NCI-H446 (cell line): ENCODE measurements around the gene KLHDC9.
A peak's percentile ranks its signal among the peaks of the same experiment; 100 is the strongest.
"Not testable (repeated sequence)": the region's sequence is repeated elsewhere in the genome, so short reads cannot be mapped to it uniquely, and the experiment has no call there.

ENCODE experiments used
- DNase-seq, 2 experiments: peaks; one replicate each; lab custom pipeline; 2025; lab: John Stamatoyannopoulos, UW

KLHDC9 gene

GRCh38 chr1:161098210-161099068 lies at the start of gene KLHDC9:
Gene KLHDC9, plus strand, starts transcription at chr1:161098361. Its CDS starts 175 bp downstream, at chr1:161098536.
- DNase-seq, result peak in 1 of 2 experiments; percentile 47

DNA sequence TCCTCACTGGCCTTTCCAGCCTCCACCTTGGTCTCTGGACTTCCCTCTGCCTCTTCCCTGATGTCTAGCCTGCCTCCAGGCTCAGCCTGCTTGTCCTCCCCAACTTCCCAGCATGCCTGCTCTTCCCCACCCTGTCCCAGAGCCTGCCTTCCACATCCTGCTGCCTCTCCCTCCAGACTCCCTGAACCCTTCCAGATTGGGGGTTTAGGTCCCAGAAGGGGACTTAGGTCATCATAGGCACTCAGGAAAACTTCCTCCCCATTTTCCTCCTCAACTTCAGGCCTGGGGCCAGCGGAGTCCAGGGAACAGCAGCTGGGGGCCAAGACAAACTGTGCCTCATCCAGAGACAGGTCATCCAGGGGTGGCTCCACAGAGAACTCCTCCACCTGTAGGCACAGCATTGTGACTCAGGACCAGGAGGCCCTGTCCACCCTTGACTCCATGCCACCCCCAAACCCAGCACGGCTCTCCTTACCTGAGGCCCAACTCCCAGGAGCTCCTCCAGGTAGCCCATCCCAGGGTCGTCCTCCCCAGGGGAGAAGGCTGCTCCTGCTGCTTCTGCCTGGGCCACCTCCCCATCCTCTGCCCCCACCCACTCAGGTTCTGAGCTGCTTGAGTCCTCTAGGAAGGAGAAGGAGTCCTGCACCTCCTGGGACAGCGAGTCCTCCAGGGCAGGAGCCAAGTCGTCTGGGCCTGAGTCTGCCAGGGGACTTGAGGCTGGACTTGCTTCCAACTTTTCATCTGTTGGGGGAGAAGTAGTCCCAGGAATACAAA lies 49.0 kb upstream of the KLHDC9 start:
- no peak for DNase-seq

- DNase-seq, result no peak
Measured at GRCh38 chr1:161051219-161051618, 46.9 kb upstream of the KLHDC9 start.

DNA sequence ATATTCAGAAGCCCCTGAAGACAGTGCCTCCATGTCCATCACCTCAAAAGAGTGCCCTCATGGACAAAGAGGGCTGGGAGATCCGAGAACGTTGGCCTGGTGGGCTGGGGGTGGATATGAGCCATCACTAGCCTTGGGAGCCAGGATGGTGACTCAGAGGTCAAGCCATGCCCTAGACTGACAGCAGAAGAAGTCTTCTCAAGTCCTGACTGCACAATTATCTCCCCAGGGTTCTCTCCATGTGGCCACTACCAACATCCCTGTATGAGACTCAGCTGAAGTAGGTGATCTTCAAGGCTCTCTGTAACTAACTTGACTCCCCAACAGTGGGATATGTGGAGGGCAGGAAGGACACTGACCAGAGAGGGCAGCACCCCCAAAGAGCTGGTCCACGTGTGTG lies 45.3 kb upstream of the KLHDC9 start:
- DNase-seq, result no peak

GRCh38 chr1:161054232-161054631 lies 43.9 kb upstream of the KLHDC9 start:
- DNase-seq, result no peak

- DNase-seq, result no peak
Measured at GRCh38 chr1:161054805-161055204, 43.4 kb upstream of the KLHDC9 start.

DNA sequence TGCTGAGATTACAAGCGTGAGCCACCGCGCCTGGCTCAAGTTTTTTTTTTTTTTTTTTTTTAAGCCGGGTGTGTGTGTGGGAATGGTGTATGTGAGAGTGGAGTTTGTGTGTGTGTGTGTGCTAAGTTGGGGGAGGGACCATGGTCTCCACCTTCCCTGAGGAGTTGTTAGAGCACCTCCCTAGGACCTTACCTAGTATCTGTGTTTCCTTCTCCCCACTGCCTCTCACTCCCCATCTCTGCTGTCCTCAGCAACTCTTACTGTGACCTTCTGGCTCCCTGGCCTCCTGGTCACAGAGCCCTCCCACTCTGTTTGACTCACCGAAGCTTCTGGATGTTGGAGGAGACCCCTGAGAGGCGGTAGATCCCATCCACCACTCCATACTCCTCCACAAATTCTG lies 38.9 kb upstream of the KLHDC9 start:
- DNase-seq, result no peak

GRCh38 chr1:161061419-161061818 lies 36.7 kb upstream of the KLHDC9 start:
- no peak for DNase-seq

- not testable (repeated sequence) for DNase-seq
Measured at GRCh38 chr1:161063936-161064335, 34.2 kb upstream of the KLHDC9 start.

GRCh38 chr1:161065681-161066080 lies 32.5 kb upstream of the KLHDC9 start:
- not testable (repeated sequence) for DNase-seq

GRCh38 chr1:161066694-161067093 lies 31.5 kb upstream of the KLHDC9 start:
- no peak for DNase-seq

- no peak for DNase-seq
Measured at GRCh38 chr1:161068306-161069234, 29.6 kb upstream of the KLHDC9 start.

- no peak for DNase-seq
Measured at GRCh38 chr1:161069241-161069640, 28.9 kb upstream of the KLHDC9 start.

DNA sequence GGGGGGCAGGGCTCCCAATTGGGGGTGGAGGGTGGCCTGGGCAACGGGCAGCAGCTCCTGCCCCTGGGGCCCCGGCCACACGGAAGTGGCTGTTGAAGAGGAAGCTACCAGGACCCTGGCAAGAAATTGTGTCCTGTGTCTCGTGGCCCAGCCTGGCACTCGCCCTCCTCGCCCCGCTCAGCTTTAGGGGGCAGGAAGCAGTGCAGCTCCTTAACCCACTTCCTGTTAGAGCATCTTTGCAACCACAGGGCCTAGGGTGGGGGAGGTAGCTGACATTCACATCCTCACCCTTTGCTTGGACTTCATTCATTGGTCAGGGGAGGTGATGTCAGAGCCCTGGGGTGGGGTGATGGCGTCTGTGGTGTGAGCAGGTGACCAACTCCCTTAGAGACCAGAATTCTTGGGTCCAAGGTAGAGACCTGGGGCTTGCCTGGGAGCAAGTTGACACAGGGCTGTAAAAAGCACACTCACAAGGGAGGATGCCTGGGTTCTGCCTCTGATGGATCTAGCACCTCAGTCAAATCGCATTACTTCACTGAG lies 28.4 kb upstream of the KLHDC9 start, which contains the start of gene ARHGAP30:
Gene ARHGAP30, minus strand, starts transcription at position 161 of the 540 bp plus-strand sequence. CDS start 267 bp downstream, outside the sequence.
- DNase-seq, result no peak

DNA sequence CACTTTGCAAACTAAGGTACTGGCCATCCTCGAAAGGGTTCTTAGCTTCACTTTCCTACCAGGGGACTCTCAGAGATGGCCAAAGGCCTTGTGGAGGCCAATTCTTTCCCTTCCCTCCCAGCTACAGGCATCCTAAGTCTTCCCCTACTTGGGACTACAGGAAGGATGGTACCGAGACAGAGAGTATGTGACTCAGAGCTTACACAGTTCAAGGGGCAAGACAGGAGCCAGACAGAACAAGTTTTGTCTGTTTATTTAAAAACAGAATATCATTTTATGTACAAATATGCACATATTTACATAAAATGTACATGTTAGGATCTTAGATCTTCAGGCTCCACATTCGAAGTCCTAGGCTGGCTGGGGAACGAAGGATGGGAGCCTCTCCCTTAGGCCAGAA lies 27.4 kb upstream of the KLHDC9 start:
- DNase-seq, result no peak

GRCh38 chr1:161071886-161072371 lies 26.2 kb upstream of the KLHDC9 start:
- DNase-seq, result no peak

DNA sequence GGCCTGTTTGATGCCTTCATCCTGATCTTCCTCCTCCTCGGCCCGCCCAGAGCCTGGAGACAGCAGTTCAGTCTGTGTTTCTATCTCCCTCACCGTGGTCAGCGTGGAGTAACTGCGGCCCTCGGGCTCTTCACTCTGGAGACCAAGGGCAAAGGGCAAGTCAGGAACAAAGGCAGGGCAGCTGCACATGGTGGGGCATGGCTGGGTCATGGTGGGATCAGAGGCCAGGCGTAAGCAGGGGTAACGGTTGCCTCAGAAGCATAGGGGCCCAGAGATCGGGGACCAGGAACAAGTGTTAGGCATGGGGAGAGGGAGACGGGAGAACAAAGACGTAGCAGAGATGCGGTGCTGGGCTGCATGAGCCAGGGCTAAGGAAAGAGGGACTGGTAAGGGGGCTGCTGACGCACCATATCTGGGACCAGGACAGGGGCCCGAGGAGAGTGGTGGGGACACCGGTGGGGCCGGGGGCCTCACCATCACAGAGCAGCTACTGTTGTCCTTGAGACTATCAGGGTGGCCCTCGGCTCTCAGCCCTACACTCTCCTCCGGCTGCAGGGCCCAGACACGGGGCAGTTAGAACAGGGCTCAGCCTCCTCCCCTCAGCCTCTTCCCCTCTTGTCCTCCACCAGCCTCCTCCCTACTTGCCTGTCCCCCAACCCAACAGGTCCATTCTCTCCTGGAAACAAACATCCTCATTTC lies 25.3 kb upstream of the KLHDC9 start:
- no peak for DNase-seq

DNA sequence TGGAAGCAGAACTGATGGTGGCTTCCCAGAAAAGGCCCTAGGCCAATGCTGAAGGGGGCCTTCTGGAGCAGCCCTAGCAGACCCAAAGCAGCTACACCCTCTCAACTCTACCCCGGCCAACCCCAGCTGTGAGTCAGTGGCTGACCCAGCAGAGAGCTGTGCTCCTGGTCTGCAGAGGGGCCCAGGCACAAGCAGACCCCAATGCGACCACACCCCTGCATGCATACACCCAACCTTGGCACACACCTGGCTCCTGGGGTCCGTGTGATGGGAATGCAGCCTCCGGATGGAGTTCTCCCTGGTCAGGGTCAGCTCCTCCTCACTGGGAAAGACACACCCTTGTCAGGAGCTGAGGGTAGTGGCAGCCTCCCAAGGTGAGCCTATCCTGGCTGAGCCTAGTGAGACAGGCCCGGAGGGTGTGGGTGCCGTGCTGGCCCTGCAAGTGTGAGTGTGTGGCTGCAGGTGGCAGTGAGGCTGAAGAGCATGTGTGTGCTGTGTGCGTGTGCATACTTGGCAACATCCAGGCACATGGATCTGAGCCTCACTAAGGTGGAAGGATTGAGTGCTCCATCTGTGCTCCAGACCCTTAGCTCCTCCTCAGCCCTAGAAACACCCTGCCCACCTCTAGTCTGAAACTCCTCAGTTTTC lies 24.6 kb upstream of the KLHDC9 start:
- DNase-seq, result no peak

GRCh38 chr1:161074676-161075368 lies 23.3 kb upstream of the KLHDC9 start:
- DNase-seq, result no peak

DNA sequence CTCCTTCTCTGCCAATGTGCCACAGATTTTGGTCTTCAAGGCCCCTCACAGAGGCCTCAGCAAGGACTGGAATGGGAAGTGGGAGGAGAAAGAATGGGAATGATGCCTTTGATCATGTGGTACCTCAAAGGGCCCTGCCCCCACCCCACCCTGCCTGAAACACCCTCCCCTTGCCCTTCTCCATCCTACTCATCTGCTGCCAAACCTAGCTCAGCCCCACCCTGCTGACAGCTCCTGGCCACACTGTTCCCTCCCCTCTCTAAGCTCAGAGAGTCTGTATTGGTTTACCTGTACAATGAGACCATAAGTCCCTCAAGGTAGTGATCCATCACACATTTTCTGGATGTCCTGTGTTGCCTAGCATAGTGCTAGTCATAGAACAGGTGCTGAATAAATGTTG lies 21.8 kb upstream of the KLHDC9 start:
- no peak for DNase-seq
